Activated naive CD8-positive, alpha-beta T cell treated with anti-CD3 and anti-CD28 coated beads for 36 hours (primary cell): ENCODE measurements around the gene TIGD7. TPM values are rescaled to one million over a fixed set of nuclear protein-coding genes. Genes with fewer than 3 reads are reported as not detected.
A peak's percentile ranks its signal among the peaks of the same experiment; 100 is the strongest.
"Not testable (repeated sequence)": the region's sequence is repeated elsewhere in the genome, so short reads cannot be mapped to it uniquely, and the experiment has no call there.

Source experiments
- DNase-seq: peaks from one replicate; pipeline ENCODE4 v3.0.0; 2021
- H3K27ac Mint-ChIP-seq: one replicate; pipeline ENCODE4 v1.8.0; 2022; ENCODE audit warnings: mild to moderate bottlenecking, moderate library complexity, mixed read lengths
- H3K27me3 Mint-ChIP-seq: one replicate; pipeline ENCODE4 v1.8.0; 2022; ENCODE audit warnings: mild to moderate bottlenecking, mixed read lengths
- H3K36me3 Mint-ChIP-seq: one replicate; pipeline ENCODE4 v1.8.0; 2021; ENCODE audit warnings: mild to moderate bottlenecking, mixed read lengths
- H3K4me1 Mint-ChIP-seq: one replicate; pipeline ENCODE4 v1.8.0; 2021; ENCODE audit warnings: mixed read lengths
- H3K4me3 Mint-ChIP-seq: one replicate; pipeline ENCODE4 v1.8.0; 2022; ENCODE audit warnings: mild to moderate bottlenecking, moderate library complexity, mixed read lengths
- H3K9me3 Mint-ChIP-seq: one replicate; pipeline ENCODE4 v1.8.0; 2022; ENCODE audit warnings: mixed read lengths
- total RNA-seq, 2 experiments: library from RNA; stranded (reverse); gene quantifications; one replicate each; pipeline ENCODE4 v1.2.3, GENCODE V29; 2021

TIGD7 gene
- total RNA-seq, 2 experiments from 2014 or later: 4.8 to 5.3 TPM

DNA sequence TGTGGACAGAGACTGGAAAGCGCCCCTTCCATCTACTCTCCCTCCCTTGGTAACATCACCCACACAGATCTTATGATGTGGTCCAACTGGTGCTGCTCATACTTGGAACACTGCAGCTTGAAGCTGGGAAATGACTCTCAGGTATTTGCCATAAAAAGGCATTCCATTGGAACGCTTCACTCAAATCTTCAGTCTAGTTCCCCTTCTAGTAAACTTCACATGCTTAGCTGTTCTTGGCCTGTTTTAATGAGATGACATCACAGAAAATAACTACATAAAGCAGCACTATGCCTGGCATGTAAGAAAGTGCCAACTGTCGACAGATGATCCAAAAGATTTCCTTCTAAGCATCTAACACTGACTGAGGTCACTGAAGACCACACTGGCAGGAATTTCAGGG lies 12.6 kb downstream of the TIGD7 start:
- Mint-ChIP-seq H3K27ac (no peak overlapping the region), H3K9me3 (peaks cover 70% of the 10 kb centered on the region), H3K4me1 (no peaks in the 10 kb centered on the region), H3K36me3 (peaks cover 86% of the 10 kb centered on the region), H3K27me3 (no peaks in the 10 kb centered on the region), H3K4me3 (no peak overlapping the region)
- no peak for DNase-seq

DNA sequence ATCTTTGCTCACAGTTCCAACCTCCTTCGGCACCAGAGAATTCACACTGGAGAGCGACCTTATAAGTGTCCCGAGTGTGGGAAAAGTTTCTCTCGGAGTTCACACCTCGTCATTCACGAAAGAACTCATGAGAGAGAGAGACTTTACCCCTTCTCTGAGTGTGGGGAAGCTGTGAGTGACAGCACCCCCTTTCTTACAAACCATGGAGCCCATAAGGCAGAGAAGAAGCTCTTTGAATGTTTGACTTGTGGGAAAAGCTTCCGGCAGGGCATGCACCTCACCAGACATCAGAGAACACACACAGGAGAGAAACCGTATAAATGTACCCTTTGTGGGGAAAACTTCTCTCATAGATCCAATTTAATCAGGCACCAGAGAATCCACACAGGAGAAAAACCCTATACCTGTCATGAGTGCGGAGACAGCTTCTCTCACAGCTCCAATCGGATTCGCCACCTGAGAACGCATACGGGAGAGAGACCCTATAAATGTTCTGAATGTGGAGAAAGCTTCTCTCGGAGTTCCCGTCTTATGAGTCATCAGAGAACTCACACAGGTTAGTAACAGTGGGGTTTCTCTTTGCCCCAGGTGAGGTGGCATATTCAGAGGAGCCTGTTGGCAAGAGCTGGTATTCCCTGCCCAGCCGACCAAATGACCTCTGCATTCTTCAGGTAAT lies 15.1 kb downstream of the TIGD7 start:
- no peak for DNase-seq
- H3K36me3 Mint-ChIP-seq: peaks cover 93% of the 10 kb centered on the region
- peaks cover 2% of the 10 kb centered on the region for H3K4me1 Mint-ChIP-seq
- H3K9me3 Mint-ChIP-seq: peaks cover 72% of the 10 kb centered on the region
- H3K4me3 Mint-ChIP-seq: no peak overlapping the region
- H3K27me3 Mint-ChIP-seq: no peaks in the 10 kb centered on the region
- H3K27ac Mint-ChIP-seq: no peak overlapping the region

GRCh38 chr16:3285131-3285530 lies 20.1 kb downstream of the TIGD7 start:
- H3K9me3 Mint-ChIP-seq: peaks cover 37% of the 10 kb centered on the region
- peaks cover 18% of the 10 kb centered on the region for H3K4me1 Mint-ChIP-seq
- peaks cover 65% of the 10 kb centered on the region for H3K36me3 Mint-ChIP-seq
- no peak for DNase-seq
- H3K27ac Mint-ChIP-seq: peak overlapping the region; percentile 52
- peak overlapping the region; percentile 97 for H3K4me3 Mint-ChIP-seq
- H3K27me3 Mint-ChIP-seq: no peaks in the 10 kb centered on the region

DNA sequence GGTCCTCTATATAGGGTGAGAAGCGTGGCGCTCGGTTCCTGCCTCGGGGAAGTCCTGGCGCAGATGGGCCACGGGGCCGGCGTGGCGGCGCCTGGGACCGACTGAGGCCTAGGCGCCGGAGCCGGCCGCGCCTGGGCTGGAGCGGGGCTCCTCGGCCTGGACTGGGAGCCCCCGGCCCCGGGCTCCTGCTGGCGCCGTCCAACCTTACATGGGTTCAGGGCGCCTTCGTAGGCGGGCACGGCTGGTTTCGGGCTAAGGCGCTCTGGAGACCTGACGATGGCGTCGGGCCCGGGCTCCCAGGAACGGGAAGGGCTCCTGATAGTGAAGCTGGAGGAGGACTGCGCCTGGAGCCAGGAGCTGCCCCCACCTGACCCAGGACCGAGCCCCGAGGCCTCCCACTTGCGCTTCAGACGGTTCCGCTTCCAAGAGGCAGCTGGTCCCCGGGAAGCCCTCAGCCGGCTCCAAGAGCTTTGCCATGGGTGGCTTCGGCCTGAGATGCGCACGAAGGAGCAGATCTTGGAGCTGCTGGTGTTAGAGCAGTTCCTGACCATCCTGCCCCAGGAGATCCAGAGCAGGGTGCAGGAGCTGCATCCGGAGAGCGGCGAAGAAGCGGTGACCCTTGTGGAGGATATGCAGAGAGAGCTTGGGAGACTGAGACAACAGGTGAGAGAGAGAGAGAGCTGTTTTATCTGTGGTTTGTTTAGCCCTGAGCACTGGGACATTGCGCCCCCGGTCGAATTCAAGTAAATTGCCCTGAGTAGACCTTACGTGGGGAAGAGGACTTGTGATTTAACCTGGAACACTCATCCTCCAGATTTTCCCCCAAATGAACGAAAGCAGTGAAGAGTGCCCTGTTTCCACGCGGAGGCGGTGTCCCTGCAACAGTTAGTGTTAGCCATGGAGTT lies 21.4 kb downstream of the TIGD7 start:
- Mint-ChIP-seq H3K27ac (peak overlapping the region; percentile 96), H3K4me3 (peak overlapping the region; percentile 97), H3K4me1 (peaks cover 21% of the 10 kb centered on the region), H3K27me3 (no peaks in the 10 kb centered on the region), H3K36me3 (peaks cover 52% of the 10 kb centered on the region), H3K9me3 (peaks cover 28% of the 10 kb centered on the region)
- no peak for DNase-seq

GRCh38 chr16:3282730-3283542 lies 22.3 kb downstream of the TIGD7 start, which contains the start of gene ZNF263:
ZNF263 (plus strand) TSS chr16:3283491; CDS start chr16:3283819, 328 bp downstream.
- H3K9me3 Mint-ChIP-seq: peaks cover 20% of the 10 kb centered on the region
- peaks cover 21% of the 10 kb centered on the region for H3K4me1 Mint-ChIP-seq
- no peaks in the 10 kb centered on the region for H3K27me3 Mint-ChIP-seq

DNA sequence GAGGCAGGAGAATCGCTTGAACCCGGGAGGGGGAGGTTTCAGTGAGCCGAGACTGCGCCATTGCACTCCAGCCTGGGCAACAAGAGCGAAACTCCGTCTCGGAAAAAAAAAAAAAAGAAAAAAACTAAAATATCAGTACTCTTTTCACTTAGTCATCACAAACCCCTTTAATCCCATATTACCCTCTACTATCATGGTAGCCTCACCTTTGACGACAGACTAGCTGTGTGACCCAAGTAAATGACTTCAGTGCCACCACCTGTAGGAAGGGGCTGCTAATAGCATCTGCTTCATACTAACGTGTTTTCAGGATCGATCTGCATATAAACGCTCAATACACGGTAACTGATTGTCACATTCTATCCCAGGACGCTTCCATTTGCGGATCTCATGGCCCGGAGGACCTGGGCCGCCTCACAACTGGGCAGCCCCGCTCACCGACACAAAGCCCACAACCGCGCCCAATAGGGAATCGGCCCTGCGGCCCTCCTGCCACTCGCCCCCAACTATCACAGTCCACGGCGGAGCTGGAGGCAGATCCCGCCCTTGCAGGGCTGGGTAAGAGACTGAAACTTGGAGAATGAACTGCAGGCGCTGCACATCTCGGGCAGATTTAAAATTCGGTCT lies 23.0 kb downstream of the TIGD7 start:
- DNase-seq: no peak
- Mint-ChIP-seq H3K4me3 (peak overlapping the region; percentile 97), H3K27me3 (no peaks in the 10 kb centered on the region), H3K4me1 (peaks cover 21% of the 10 kb centered on the region), H3K9me3 (peaks cover 16% of the 10 kb centered on the region), H3K27ac (peak overlapping the region; percentile 96), H3K36me3 (peaks cover 36% of the 10 kb centered on the region)

More at GRCh38 chr16:3282730-3283542, 22.3 kb downstream of the TIGD7 start, which contains the start of gene ZNF263:
- Mint-ChIP-seq H3K36me3 (peaks cover 43% of the 10 kb centered on the region), H3K27ac (peak within 1 kb of the TSS; percentile 96), H3K4me3 (peak within 1 kb of the TSS; percentile 97)
- DNase-seq: peak; percentile 96

DNA sequence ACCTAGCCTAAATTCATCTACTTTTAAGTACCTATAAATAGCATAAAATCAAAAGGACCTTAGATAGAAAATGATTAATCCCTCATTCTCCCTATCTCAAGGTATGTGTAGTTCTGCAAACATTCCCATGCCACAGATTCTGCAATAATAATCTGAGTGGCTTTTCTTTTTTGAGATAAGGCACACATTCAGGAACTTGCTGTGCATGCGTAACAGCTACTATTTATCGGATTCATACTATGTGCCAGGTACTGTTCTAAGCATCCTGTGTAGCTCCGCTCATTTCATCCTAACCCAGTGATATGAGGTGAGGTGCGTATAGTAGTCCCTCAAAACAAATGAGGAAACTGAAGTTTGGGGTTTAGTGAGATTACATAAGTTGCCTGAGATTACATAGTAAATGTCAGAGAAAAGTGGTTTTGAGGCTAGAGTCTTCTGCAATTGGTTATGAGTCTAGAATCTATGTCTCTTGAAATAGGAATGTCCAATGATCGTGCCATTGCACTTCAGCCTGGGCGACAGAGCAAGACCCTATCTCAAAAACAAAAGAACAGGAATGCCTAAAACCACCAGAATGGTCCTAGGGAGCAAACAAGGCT lies 23.9 kb downstream of the TIGD7 start:
- H3K4me3 Mint-ChIP-seq: peak overlapping the region; percentile 97
- peaks cover 13% of the 10 kb centered on the region for H3K9me3 Mint-ChIP-seq
- H3K27ac Mint-ChIP-seq: no peak overlapping the region
- no peaks in the 10 kb centered on the region for H3K27me3 Mint-ChIP-seq
- peaks cover 27% of the 10 kb centered on the region for H3K36me3 Mint-ChIP-seq
- peaks cover 21% of the 10 kb centered on the region for H3K4me1 Mint-ChIP-seq
- no peak for DNase-seq

DNA sequence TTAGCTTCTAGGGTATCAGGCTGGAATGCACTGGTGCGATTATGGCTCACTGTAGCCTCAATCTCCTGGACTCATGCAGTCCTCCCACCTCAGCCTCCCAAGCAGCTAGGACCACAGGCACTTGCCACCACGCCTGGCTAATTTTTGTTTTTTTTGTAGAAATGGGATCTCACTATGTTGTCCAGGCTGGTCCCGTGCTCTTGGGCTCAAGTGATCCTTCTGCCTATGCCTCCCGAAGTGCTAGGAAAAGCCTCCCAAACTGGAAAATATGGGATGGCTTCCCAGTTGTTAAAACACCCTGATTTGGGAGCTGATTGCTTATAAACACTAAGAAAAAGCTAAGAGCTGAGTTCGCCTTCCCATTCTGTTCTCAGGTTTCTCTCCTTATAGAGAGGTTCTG lies 28.6 kb downstream of the TIGD7 start:
- Mint-ChIP-seq H3K27ac (no peak overlapping the region), H3K4me3 (no peak overlapping the region), H3K36me3 (peaks cover 3% of the 10 kb centered on the region), H3K4me1 (peaks cover 6% of the 10 kb centered on the region), H3K27me3 (no peaks in the 10 kb centered on the region), H3K9me3 (peaks cover 2% of the 10 kb centered on the region)
- DNase-seq: no peak

- Mint-ChIP-seq H3K27me3 (no peaks in the 10 kb centered on the region), H3K36me3 (peaks cover 3% of the 10 kb centered on the region), H3K9me3 (peaks cover 2% of the 10 kb centered on the region), H3K27ac (no peak overlapping the region), H3K4me3 (no peak overlapping the region), H3K4me1 (peaks cover 3% of the 10 kb centered on the region)
- DNase-seq: no peak
Observed at GRCh38 chr16:3274947-3275346, 30.3 kb downstream of the TIGD7 start.

DNA sequence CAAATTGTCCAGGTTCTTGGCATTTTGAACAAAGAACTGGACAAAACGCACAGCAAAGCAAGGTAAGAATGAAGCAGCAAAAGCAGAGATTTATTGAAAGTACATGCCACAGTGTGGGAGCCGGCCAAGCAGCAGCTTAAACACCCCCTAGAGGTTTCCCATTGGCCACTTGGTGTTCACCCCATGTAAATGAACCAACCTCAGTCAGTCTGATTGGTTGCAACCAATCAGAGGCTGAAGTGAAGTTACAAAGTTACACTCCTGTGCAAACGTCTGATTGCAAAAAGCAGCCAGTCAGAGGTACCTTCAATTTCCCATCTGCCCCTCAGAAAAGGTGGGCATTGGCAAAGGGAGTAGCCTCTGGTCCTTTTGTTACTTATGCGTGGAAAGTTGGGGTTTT lies 30.7 kb downstream of the TIGD7 start:
- Mint-ChIP-seq H3K4me1 (peaks cover 1% of the 10 kb centered on the region), H3K27ac (no peak overlapping the region), H3K9me3 (peaks cover 2% of the 10 kb centered on the region), H3K36me3 (peaks cover 3% of the 10 kb centered on the region), H3K27me3 (no peaks in the 10 kb centered on the region), H3K4me3 (no peak overlapping the region)
- DNase-seq: no peak

DNA sequence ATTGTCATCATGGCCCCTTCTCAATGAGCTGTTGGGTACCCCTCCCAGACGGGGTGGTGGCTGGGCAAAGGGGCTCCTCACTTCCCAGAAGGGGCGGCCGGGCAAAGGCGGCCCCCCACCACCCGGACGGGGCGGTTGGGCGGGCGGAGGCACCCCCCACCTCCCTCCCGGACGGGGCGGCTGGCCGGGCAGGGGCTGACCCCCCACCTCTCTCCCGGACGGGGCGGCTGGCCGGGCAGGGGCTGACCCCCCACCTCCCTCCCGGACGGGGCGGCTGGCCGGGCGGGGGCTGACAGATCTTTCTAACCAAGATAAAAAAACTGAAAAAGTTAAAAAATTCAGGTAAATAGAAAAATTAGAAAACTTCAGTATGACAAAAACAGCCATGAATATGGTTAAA lies 33.9 kb downstream of the TIGD7 start:
- H3K27ac Mint-ChIP-seq, DNase-seq, H3K4me3 Mint-ChIP-seq, H3K9me3 Mint-ChIP-seq, H3K27me3 Mint-ChIP-seq: not testable (repeated sequence)
- Mint-ChIP-seq H3K36me3 (peaks cover 25% of the 10 kb centered on the region), H3K4me1 (peaks cover 11% of the 10 kb centered on the region)

GRCh38 chr16:3270718-3271117 lies 34.5 kb downstream of the TIGD7 start:
- H3K36me3 Mint-ChIP-seq: peaks cover 27% of the 10 kb centered on the region
- H3K4me1 Mint-ChIP-seq: peaks cover 13% of the 10 kb centered on the region
- not testable (repeated sequence) for DNase-seq, H3K9me3 Mint-ChIP-seq, H3K27ac Mint-ChIP-seq, H3K4me3 Mint-ChIP-seq, H3K27me3 Mint-ChIP-seq

DNA sequence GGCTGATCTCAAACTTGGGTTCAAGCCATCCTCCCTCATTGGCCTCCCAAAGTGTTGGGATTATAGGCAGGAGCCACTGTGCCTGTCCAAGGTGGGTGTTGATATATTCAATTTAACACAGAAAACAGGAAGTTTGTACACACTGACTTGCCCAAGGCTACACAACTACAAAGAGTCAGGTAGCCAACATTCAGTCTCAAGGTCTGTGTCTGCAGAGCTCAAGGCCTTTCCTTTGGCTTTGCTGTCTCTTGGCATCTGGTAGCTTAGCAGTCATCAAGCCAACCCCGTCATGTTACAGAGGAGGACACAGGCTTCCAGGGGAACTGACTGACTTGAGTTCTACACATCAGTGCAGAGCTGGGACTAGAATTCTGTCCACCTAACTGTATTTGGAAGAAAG lies 36.9 kb downstream of the TIGD7 start:
- H3K36me3 Mint-ChIP-seq: peaks cover 36% of the 10 kb centered on the region
- DNase-seq: no peak
- H3K9me3 Mint-ChIP-seq: peaks cover 4% of the 10 kb centered on the region
- H3K4me3 Mint-ChIP-seq: no peak overlapping the region
- H3K4me1 Mint-ChIP-seq: peaks cover 21% of the 10 kb centered on the region
- no peaks in the 10 kb centered on the region for H3K27me3 Mint-ChIP-seq
- no peak overlapping the region for H3K27ac Mint-ChIP-seq

DNA sequence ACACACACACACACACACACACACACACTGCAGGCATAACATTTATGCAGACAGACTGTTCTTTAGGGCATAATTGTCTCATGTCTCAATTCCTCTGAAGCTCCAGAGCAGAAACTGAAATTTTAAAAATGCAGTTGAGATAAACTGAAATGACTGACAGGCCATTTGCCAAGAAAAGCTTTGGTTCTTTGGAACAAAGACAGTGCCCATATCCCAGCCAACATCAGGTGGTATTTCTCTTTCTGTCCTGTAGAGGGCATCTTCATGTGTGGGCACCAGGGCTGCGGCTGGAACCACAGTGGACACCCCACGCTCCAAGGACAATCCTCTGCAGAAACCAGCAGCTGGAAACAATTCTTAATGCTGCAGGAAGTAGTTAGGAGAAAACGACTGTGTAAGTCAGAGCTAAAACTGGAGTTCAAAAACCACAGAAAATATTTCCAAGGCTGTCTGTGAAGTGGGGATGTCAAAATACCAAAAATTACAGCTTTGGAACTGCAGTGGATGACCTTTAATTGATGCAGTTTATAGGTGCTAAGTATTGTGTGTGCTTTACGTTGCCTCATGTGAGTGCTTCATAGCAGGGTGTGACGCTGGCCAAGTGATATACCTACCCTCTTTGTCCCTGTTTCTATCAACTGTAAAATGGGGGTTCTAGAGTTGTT lies 38.2 kb downstream of the TIGD7 start:
- Mint-ChIP-seq H3K4me1 (peaks cover 30% of the 10 kb centered on the region), H3K27me3 (no peaks in the 10 kb centered on the region), H3K36me3 (peaks cover 36% of the 10 kb centered on the region), H3K9me3 (peaks cover 7% of the 10 kb centered on the region), H3K27ac (peak overlapping the region; percentile 78), H3K4me3 (peak overlapping the region; percentile 40)
- peak; percentile 21 for DNase-seq
